Stomach (tissue), 4 donors: Measurements from ENCODE around the gene IFT43.

Experiments
- POLR2A ChIP-seq, 4 donors: fragments of 450-650 bp; IDR thresholded peaks; one replicate each; pipeline ENCODE4 v1.6.1; 2016; ENCODE audit warnings: antibody characterized with exemption in 4 of 4, control low read depth in 2 of 4, mild to moderate bottlenecking in 1 of 4, moderate library complexity in 1 of 4
- TF ChIP-seq, protein P1 (sequence below), 7 experiments: fragments of 450-650 bp in 4 of 7; fragments of 200-600 bp in 3 of 7; sonication (generic) in 3 of 7; IDR thresholded peaks; one replicate each; pipeline ENCODE4 v1.5.1; 2016 to 2019; ENCODE audit warnings: antibody characterized with exemption in 7 of 7, control low read depth in 2 of 7, mild to moderate bottlenecking in 1 of 7

DNA sequence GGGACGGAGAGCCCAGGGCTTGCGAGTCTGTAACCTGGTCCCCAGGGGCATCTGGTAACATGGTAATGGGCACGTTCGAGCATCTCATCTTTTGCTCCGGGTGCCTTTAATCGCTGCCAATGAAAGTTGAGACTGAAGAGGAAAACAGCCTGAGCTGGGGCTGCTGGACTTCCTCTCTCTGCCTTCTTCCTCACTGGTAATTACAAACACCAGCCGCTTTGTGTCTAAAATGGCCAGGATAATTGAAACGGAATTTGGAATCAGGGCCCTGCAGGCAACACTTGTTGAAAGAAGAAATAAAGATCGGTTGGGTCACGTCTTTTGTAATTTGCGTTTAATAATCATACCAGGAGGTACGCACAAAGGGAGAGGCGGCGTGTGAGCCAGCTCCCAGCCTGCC, 114.7 kb downstream of the IFT43 start:
- TF ChIP-seq, protein P1, sequence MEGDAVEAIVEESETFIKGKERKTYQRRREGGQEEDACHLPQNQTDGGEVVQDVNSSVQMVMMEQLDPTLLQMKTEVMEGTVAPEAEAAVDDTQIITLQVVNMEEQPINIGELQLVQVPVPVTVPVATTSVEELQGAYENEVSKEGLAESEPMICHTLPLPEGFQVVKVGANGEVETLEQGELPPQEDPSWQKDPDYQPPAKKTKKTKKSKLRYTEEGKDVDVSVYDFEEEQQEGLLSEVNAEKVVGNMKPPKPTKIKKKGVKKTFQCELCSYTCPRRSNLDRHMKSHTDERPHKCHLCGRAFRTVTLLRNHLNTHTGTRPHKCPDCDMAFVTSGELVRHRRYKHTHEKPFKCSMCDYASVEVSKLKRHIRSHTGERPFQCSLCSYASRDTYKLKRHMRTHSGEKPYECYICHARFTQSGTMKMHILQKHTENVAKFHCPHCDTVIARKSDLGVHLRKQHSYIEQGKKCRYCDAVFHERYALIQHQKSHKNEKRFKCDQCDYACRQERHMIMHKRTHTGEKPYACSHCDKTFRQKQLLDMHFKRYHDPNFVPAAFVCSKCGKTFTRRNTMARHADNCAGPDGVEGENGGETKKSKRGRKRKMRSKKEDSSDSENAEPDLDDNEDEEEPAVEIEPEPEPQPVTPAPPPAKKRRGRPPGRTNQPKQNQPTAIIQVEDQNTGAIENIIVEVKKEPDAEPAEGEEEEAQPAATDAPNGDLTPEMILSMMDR (IDR thresholded peaks at IDR 0.05), result no peak
- no peak for TF ChIP-seq POLR2A (IDR thresholded peaks at IDR 0.05)
